Vagina (tissue), 2 donors: Measurements from ENCODE around the gene SRPRA.
"Not testable (repeated sequence)": the region's sequence is repeated elsewhere in the genome, so short reads cannot be mapped to it uniquely, and the experiment has no call there.

Experiments used
- CTCF ChIP-seq, 3 experiments: fragments of 450-650 bp in 2 of 3; fragments of 200-600 bp in 1 of 3; sonication (generic) in 1 of 3; IDR thresholded peaks; one replicate each; pipeline ENCODE4 v1.5.1; 2017 to 2019; ENCODE audit warnings: antibody characterized with exemption in 3 of 3, mild to moderate bottlenecking in 2 of 3, moderate library complexity in 2 of 3
- POLR2A ChIP-seq, 2 donors: fragments of 450-650 bp; IDR thresholded peaks; one replicate each; pipeline ENCODE4 v1.6.1; 2017; ENCODE audit warnings: antibody characterized with exemption in 2 of 2, mild to moderate bottlenecking in 2 of 2, moderate library complexity in 2 of 2
- POLR2AphosphoS5 ChIP-seq, 2 donors: sonication (generic); formaldehyde crosslinking; IDR thresholded peaks; one replicate each; pipeline ENCODE4 v1.9.0; 2017; ENCODE audit warnings: antibody characterized with exemption in 2 of 2, mild to moderate bottlenecking in 2 of 2, low read depth in 1 of 2; ENCODE audit not compliant: insufficient read depth in 1 of 2

DNA sequence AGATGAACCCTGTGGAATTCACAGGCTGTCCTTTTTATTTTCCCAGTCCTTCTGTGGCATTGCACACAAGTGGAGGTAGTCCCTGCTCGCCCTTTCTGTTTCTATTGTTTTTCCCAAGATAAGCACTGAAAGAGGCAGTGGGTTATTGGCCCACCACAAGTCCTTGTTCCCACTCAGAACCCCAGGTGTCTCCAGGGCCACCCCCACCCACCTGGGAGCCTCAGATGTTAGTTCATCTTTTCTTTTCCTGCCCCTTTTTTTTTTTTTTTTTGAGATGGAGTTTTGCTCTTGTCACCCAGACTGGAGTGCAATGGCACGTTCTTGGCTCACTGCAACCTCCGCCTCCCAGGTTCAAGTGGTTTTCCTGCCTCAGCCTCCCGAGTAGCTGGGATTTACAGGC is 40.1 kb upstream of the SRPRA start:
- not testable (repeated sequence) for TF ChIP-seq CTCF (IDR thresholded peaks at IDR 0.05); POLR2A (IDR thresholded peaks at IDR 0.05); POLR2AphosphoS5 (IDR thresholded peaks at IDR 0.05; ENCODE audit: insufficient read depth in 1 of 2, low read depth in 1 of 2)
